ENCODE results near the gene SPDL1.

Gene SPDL1

GRCh38 chr5:169557838-169558237, 25.7 kb upstream of the SPDL1 start:
- Mint-ChIP-seq H3K36me3 (ENCODE audit: low read depth) (no peaks in the 10 kb centered on the region), H3K27me3 (peaks cover 51% of the 10 kb centered on the region), H3K9me3 (no peaks in the 10 kb centered on the region), H3K27ac (no peak overlapping the region), H3K4me1 (ENCODE audit: low read depth) (no peaks in the 10 kb centered on the region), H3K4me3 (no peak overlapping the region)
- no peak for DNase-seq

GRCh38 chr5:169561893-169562292, 21.7 kb upstream of the SPDL1 start:
- Mint-ChIP-seq H3K27me3 (peaks cover 65% of the 10 kb centered on the region), H3K4me1 (ENCODE audit: low read depth) (no peaks in the 10 kb centered on the region), H3K4me3 (no peak overlapping the region), H3K9me3 (no peaks in the 10 kb centered on the region), H3K27ac (no peak overlapping the region), H3K36me3 (ENCODE audit: low read depth) (no peaks in the 10 kb centered on the region)
- no peak for DNase-seq

- peaks cover 71% of the 10 kb centered on the region for H3K27me3 Mint-ChIP-seq
These were observed 20.2 kb upstream of the SPDL1 start for GRCh38 chr5:169563369-169563768.

GRCh38 chr5:169566202-169566601, 17.4 kb upstream of the SPDL1 start:
- Mint-ChIP-seq H3K27ac (no peak overlapping the region), H3K36me3 (ENCODE audit: low read depth) (no peaks in the 10 kb centered on the region), H3K4me1 (ENCODE audit: low read depth) (peaks cover 1% of the 10 kb centered on the region), H3K9me3 (no peaks in the 10 kb centered on the region), H3K4me3 (no peak overlapping the region), H3K27me3 (peaks cover 67% of the 10 kb centered on the region)
- no peak for DNase-seq

More at GRCh38 chr5:169563369-169563768, 20.2 kb upstream of the SPDL1 start:
- no peak overlapping the region for H3K27ac Mint-ChIP-seq
- H3K9me3 Mint-ChIP-seq: no peaks in the 10 kb centered on the region
- no peak for DNase-seq
- no peaks in the 10 kb centered on the region for H3K36me3 Mint-ChIP-seq (ENCODE audit: low read depth)
- H3K4me3 Mint-ChIP-seq: no peak overlapping the region
- no peaks in the 10 kb centered on the region for H3K4me1 Mint-ChIP-seq (ENCODE audit: low read depth)

- Mint-ChIP-seq H3K4me3 (no peak overlapping the region), H3K27me3 (peaks cover 64% of the 10 kb centered on the region), H3K4me1 (ENCODE audit: low read depth) (peaks cover 1% of the 10 kb centered on the region), H3K36me3 (ENCODE audit: low read depth) (no peaks in the 10 kb centered on the region), H3K9me3 (no peaks in the 10 kb centered on the region), H3K27ac (no peak overlapping the region)
- DNase-seq: no peak
These were observed 16.5 kb upstream of the SPDL1 start for GRCh38 chr5:169567079-169567478.

GRCh38 chr5:169569513-169569912, 14.1 kb upstream of the SPDL1 start:
- H3K27ac Mint-ChIP-seq: no peak overlapping the region
- no peak for DNase-seq
- no peaks in the 10 kb centered on the region for H3K9me3 Mint-ChIP-seq
- no peak overlapping the region for H3K4me3 Mint-ChIP-seq
- no peaks in the 10 kb centered on the region for H3K36me3 Mint-ChIP-seq (ENCODE audit: low read depth)
- peaks cover 60% of the 10 kb centered on the region for H3K27me3 Mint-ChIP-seq
- H3K4me1 Mint-ChIP-seq (ENCODE audit: low read depth): peaks cover 1% of the 10 kb centered on the region

GRCh38 chr5:169571355-169571754, 12.2 kb upstream of the SPDL1 start:
- no peaks in the 10 kb centered on the region for H3K9me3 Mint-ChIP-seq
- no peak overlapping the region for H3K27ac Mint-ChIP-seq
- DNase-seq: no peak
- peaks cover 1% of the 10 kb centered on the region for H3K4me1 Mint-ChIP-seq (ENCODE audit: low read depth)
- H3K27me3 Mint-ChIP-seq: peaks cover 58% of the 10 kb centered on the region
- H3K36me3 Mint-ChIP-seq (ENCODE audit: low read depth): no peaks in the 10 kb centered on the region
- no peak overlapping the region for H3K4me3 Mint-ChIP-seq

- Mint-ChIP-seq H3K4me1 (ENCODE audit: low read depth) (peaks cover 1% of the 10 kb centered on the region), H3K36me3 (ENCODE audit: low read depth) (no peaks in the 10 kb centered on the region), H3K27ac (no peak overlapping the region), H3K27me3 (peaks cover 45% of the 10 kb centered on the region), H3K4me3 (no peak overlapping the region), H3K9me3 (no peaks in the 10 kb centered on the region)
- no peak for DNase-seq
These were observed 9.4 kb upstream of the SPDL1 start for GRCh38 chr5:169574134-169574646.

- Mint-ChIP-seq H3K9me3 (no peaks in the 10 kb centered on the region), H3K27ac (no peak overlapping the region), H3K27me3 (peaks cover 37% of the 10 kb centered on the region), H3K4me3 (no peak overlapping the region), H3K4me1 (ENCODE audit: low read depth) (peaks cover 7% of the 10 kb centered on the region), H3K36me3 (ENCODE audit: low read depth) (no peaks in the 10 kb centered on the region)
- DNase-seq: no peak
These were observed 7.4 kb upstream of the SPDL1 start for GRCh38 chr5:169576181-169576598.

GRCh38 chr5:169577951-169578350, 5.6 kb upstream of the SPDL1 start:
- H3K27me3 Mint-ChIP-seq: peaks cover 34% of the 10 kb centered on the region
- no peak overlapping the region for H3K27ac Mint-ChIP-seq
- peaks cover 17% of the 10 kb centered on the region for H3K4me1 Mint-ChIP-seq (ENCODE audit: low read depth)
- no peaks in the 10 kb centered on the region for H3K9me3 Mint-ChIP-seq
- DNase-seq: no peak
- H3K4me3 Mint-ChIP-seq: no peak overlapping the region
- H3K36me3 Mint-ChIP-seq (ENCODE audit: low read depth): no peaks in the 10 kb centered on the region

- Mint-ChIP-seq H3K9me3 (no peaks in the 10 kb centered on the region), H3K27ac (peak overlapping the region; percentile 3), H3K4me3 (no peak overlapping the region), H3K27me3 (peaks cover 17% of the 10 kb centered on the region), H3K4me1 (ENCODE audit: low read depth) (peaks cover 34% of the 10 kb centered on the region), H3K36me3 (ENCODE audit: low read depth) (peaks cover 10% of the 10 kb centered on the region)
- DNase-seq: no peak
These were observed 2.6 kb upstream of the SPDL1 start for GRCh38 chr5:169580964-169581363.

GRCh38 chr5:169581580-169582227, 1.9 kb upstream of the SPDL1 start:
- Mint-ChIP-seq H3K27ac (peak overlapping the region; percentile 58), H3K27me3 (peaks cover 12% of the 10 kb centered on the region), H3K4me1 (ENCODE audit: low read depth) (peaks cover 41% of the 10 kb centered on the region), H3K9me3 (no peaks in the 10 kb centered on the region), H3K4me3 (no peak overlapping the region), H3K36me3 (ENCODE audit: low read depth) (peaks cover 14% of the 10 kb centered on the region)
- peak; percentile 44 for DNase-seq

GRCh38 chr5:169583101-169583423, 511 bp upstream of the SPDL1 start:
- H3K4me3 Mint-ChIP-seq: peak overlapping the region; percentile 98
- peaks cover 20% of the 10 kb centered on the region for H3K36me3 Mint-ChIP-seq (ENCODE audit: low read depth)
- DNase-seq: no peak
- H3K27ac Mint-ChIP-seq: peak overlapping the region; percentile 99
- peaks cover 8% of the 10 kb centered on the region for H3K27me3 Mint-ChIP-seq
- H3K4me1 Mint-ChIP-seq (ENCODE audit: low read depth): peaks cover 41% of the 10 kb centered on the region
- no peaks in the 10 kb centered on the region for H3K9me3 Mint-ChIP-seq

- H3K4me1 Mint-ChIP-seq (ENCODE audit: low read depth): peaks cover 41% of the 10 kb centered on the region
- peak overlapping the region; percentile 98 for H3K4me3 Mint-ChIP-seq
- H3K27me3 Mint-ChIP-seq: no peaks in the 10 kb centered on the region
- no peaks in the 10 kb centered on the region for H3K9me3 Mint-ChIP-seq
- H3K36me3 Mint-ChIP-seq (ENCODE audit: low read depth): peaks cover 40% of the 10 kb centered on the region
- no peak for DNase-seq
- H3K27ac Mint-ChIP-seq: peak overlapping the region; percentile 99
These were observed 1.5 kb downstream of the SPDL1 start for GRCh38 chr5:169584998-169585451.

GRCh38 chr5:169590602-169591001, 7.0 kb downstream of the SPDL1 start:
- DNase-seq: no peak
- peaks cover 83% of the 10 kb centered on the region for H3K36me3 Mint-ChIP-seq (ENCODE audit: low read depth)
- H3K4me1 Mint-ChIP-seq (ENCODE audit: low read depth): peaks cover 9% of the 10 kb centered on the region
- no peak overlapping the region for H3K4me3 Mint-ChIP-seq
- H3K27ac Mint-ChIP-seq: no peak overlapping the region
- no peaks in the 10 kb centered on the region for H3K9me3 Mint-ChIP-seq
- no peaks in the 10 kb centered on the region for H3K27me3 Mint-ChIP-seq
